Vagina (tissue), 2 donors: ENCODE results near the gene RPS6KA5.

Source experiments
- CTCF ChIP-seq, 3 experiments: fragments of 450-650 bp in 2 of 3; fragments of 200-600 bp in 1 of 3; sonication (generic) in 1 of 3; IDR thresholded peaks; one replicate each; pipeline ENCODE4 v1.5.1; 2017 to 2019; ENCODE audit warnings: antibody characterized with exemption in 3 of 3, mild to moderate bottlenecking in 2 of 3, moderate library complexity in 2 of 3
- POLR2A ChIP-seq, 2 donors: fragments of 450-650 bp; IDR thresholded peaks; one replicate each; pipeline ENCODE4 v1.6.1; 2017; ENCODE audit warnings: antibody characterized with exemption in 2 of 2, mild to moderate bottlenecking in 2 of 2, moderate library complexity in 2 of 2
- POLR2AphosphoS5 ChIP-seq, 2 donors: sonication (generic); formaldehyde crosslinking; IDR thresholded peaks; one replicate each; pipeline ENCODE4 v1.9.0; 2017; ENCODE audit warnings: antibody characterized with exemption in 2 of 2, mild to moderate bottlenecking in 2 of 2, low read depth in 1 of 2; ENCODE audit not compliant: insufficient read depth in 1 of 2

GRCh38 chr14:91082282-91082681 lies 21.8 kb upstream of the RPS6KA5 start:
- no peak for TF ChIP-seq POLR2A (IDR thresholded peaks at IDR 0.05)
- no peak for TF ChIP-seq CTCF (IDR thresholded peaks at IDR 0.05)
- no peak for TF ChIP-seq POLR2AphosphoS5 (IDR thresholded peaks at IDR 0.05; ENCODE audit: insufficient read depth in 1 of 2, low read depth in 1 of 2)
